HCT116 (cell line): ENCODE results near the gene LAMTOR1.

Experiments
- ATF3 ChIP-seq: IDR thresholded peaks from 2 replicates; pipeline ENCODE4 v1.6.1; 2012
- CTCF ChIP-seq, 3 experiments: fragments of 200-600 bp in 1 of 3; sonication (generic) in 1 of 3; IDR thresholded peaks in 2 of 3; conservative IDR thresholded peaks in 1 of 3; 2 replicates each; pipeline ENCODE4 v1.5.1; 2012 to 2017; ENCODE audit warnings: low read depth in 2 of 3, low read length in 2 of 3, antibody characterized with exemption in 1 of 3, borderline replicate concordance in 1 of 3, control low read depth in 1 of 3, mild to moderate bottlenecking in 1 of 3, mixed read lengths in 1 of 3, mixed run types in 1 of 3, moderate library complexity in 1 of 3; ENCODE audit not compliant: insufficient read depth in 1 of 3
- EZH2 ChIP-seq: fragments of 200-600 bp; sonication (generic); IDR thresholded peaks from 2 replicates; pipeline ENCODE4 v1.6.1; 2017; ENCODE audit warnings: antibody characterized with exemption, mixed run types
- FOSL1 ChIP-seq: IDR thresholded peaks from 2 replicates; pipeline ENCODE4 v1.6.1; 2012; ENCODE audit warnings: low read depth
- JUND ChIP-seq: IDR thresholded peaks from 2 replicates; pipeline ENCODE4 v1.6.1; 2012
- MAX ChIP-seq: IDR thresholded peaks from 2 replicates; pipeline ENCODE4 v1.6.1; 2012
- POLR2A ChIP-seq: IDR thresholded peaks from 2 replicates; pipeline ENCODE4 v1.7.0; 2011; ENCODE audit warnings: borderline replicate concordance; ENCODE audit not compliant: insufficient read depth, insufficient read length; ENCODE audit errors: extremely low read depth
- POLR2AphosphoS5 ChIP-seq: IDR thresholded peaks from 2 replicates; pipeline ENCODE4 v1.6.1; 2011; ENCODE audit warnings: mild to moderate bottlenecking, low read depth, low read length, moderate library complexity
- SP1 ChIP-seq: IDR thresholded peaks from 2 replicates; pipeline ENCODE4 v1.6.1; 2012; ENCODE audit warnings: low read depth
- ZBTB33 ChIP-seq: IDR thresholded peaks from 2 replicates; pipeline ENCODE4 v1.6.1; 2011; ENCODE audit warnings: mild to moderate bottlenecking, low read length, moderate library complexity; ENCODE audit not compliant: insufficient replicate concordance; ENCODE audit errors: extremely low read depth

- TF ChIP-seq ZBTB33 (no peak), CTCF (IDR thresholded peaks at IDR 0.05 in 2 of 3, conservative IDR thresholded peaks at IDR 0.05 in 1 of 3; ENCODE audit: borderline replicate concordance in 1 of 3, insufficient read depth in 1 of 3, low read depth in 2 of 3, low read length in 2 of 3) (no peak), POLR2A (no peak), ATF3 (no peak), POLR2AphosphoS5 (no peak), SP1 (no peak), JUND (no peak), FOSL1 (no peak), MAX (no peak), EZH2 (no peak)
These were observed 17.8 kb upstream of the LAMTOR1 start for GRCh38 chr11:72120930-72121329.
